ENCODE measurements around the gene FLYWCH1.

- TF ChIP-seq EP300 (IDR thresholded peaks at IDR 0.05) (no peak), POLR2A (IDR thresholded peaks at IDR 0.05) (no peak), POLR2AphosphoS5 (IDR thresholded peaks at IDR 0.05) (no peak)
- TF ChIP-seq, protein P1, sequence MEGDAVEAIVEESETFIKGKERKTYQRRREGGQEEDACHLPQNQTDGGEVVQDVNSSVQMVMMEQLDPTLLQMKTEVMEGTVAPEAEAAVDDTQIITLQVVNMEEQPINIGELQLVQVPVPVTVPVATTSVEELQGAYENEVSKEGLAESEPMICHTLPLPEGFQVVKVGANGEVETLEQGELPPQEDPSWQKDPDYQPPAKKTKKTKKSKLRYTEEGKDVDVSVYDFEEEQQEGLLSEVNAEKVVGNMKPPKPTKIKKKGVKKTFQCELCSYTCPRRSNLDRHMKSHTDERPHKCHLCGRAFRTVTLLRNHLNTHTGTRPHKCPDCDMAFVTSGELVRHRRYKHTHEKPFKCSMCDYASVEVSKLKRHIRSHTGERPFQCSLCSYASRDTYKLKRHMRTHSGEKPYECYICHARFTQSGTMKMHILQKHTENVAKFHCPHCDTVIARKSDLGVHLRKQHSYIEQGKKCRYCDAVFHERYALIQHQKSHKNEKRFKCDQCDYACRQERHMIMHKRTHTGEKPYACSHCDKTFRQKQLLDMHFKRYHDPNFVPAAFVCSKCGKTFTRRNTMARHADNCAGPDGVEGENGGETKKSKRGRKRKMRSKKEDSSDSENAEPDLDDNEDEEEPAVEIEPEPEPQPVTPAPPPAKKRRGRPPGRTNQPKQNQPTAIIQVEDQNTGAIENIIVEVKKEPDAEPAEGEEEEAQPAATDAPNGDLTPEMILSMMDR (IDR thresholded peaks at IDR 0.05) = no peak
Observed at GRCh38 chr16:2904922-2905240, 6.8 kb upstream of the FLYWCH1 start.
